Fibroblast of skin of right quadriceps (primary cell): ENCODE data around the gene GULP1.
"Not testable (repeated sequence)": the region's sequence is repeated elsewhere in the genome, so short reads cannot be mapped to it uniquely, and the experiment has no call there.

Experiments used
- DNase-seq: peaks from one replicate; pipeline ENCODE4 v3.0.0-alpha.2; 2013

GULP1 gene, protein sequence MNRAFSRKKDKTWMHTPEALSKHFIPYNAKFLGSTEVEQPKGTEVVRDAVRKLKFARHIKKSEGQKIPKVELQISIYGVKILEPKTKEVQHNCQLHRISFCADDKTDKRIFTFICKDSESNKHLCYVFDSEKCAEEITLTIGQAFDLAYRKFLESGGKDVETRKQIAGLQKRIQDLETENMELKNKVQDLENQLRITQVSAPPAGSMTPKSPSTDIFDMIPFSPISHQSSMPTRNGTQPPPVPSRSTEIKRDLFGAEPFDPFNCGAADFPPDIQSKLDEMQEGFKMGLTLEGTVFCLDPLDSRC

DNA sequence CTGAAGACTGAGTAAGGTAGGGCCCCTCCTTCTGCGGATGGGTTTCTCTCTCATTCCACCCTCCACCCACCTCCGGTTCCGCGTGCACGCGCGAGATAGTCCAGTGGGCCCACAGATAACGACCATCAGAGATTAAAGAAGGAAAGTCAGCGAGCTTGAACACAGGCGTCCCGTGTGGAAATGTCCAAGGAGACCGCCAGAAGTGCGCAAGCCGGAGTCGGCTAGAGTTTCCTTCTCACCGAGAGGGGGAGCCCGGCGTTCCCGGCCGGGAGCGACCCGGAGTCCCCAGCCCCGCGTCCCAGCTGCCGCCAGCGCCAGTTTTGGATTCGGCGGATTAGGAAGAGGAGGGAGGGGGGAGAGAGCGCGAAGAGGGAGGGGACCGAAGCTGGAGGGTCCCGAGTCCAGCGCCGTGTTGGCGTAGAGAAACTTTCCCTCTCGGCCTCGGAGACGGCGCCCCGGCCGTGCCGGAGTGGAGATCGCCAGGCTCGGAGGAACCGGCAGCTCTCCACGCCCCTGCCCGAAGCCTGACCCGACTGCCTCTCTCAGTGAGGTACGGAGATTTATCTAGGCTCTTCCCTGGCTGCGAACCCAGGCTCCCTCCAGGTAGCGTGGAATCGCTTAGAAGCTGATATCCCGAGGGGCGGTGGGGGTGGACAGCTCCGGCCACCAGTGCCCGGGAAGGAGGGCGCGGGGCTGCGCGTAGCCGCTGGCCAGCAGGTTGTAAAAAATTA, at the start of gene GULP1:
TSS of gene GULP1 (plus strand) at position 258 of the 731 bp plus-strand sequence. CDS start 185,829 bp downstream, outside the sequence.
- peak; percentile 67 for DNase-seq

DNA sequence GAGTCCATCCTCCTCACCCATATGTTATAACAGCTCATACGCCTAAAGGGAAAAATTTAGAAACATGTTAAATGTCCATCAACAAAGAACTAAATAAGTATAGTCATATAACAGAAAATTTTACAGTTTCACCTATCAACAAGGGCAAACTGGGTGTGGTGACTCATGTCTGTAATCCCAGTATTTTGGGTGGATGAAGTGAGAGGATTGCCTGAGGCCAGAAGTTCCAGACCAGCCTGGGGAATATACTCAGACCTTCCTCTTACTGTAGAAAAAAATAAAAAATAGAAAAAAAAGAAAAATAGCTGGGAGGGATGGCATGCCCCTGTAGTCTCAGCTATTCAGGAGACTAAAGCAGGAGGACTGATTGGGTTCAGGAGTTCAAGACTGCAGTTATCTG, 48.3 kb upstream of the GULP1 start:
- DNase-seq = no peak

DNA sequence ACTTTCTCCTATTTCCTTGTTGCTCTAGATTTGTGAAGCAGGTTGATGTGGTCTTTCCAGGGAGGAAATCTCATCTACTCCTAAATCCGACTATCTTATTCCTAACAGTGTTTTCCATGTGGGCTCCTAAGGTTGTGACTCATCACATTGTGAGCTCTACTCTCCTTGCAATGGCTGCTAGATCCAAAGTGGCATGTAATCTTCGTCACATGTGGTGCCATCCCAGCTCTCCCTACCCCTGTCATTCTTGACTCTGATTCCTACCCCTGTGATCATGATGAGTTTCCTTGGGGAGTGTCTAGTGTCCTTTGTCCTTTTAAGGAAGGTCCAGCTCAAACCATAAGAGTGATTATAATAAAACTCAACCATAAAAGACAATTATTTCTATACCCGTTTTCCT, 47.3 kb upstream of the GULP1 start:
- DNase-seq = no peak

DNA sequence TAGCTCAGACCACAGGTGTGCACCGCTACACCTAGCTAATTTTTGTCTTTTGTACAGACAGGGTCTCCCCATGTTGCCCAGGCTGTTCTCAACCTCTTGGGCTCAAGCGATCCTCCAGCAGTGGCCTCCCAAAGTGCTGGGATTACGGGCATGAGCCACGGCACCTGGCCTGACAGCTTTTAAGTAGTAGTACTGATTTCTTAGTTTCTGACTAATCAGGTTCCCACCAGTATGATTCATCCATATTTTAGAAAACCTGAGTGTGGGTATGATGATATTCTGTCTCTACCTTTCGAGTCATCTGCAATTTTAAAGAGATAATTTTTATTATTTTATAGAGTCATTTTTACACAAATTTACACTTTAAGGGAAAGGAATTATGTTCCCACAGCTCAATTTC, 46.4 kb upstream of the GULP1 start:
- no peak for DNase-seq

DNA sequence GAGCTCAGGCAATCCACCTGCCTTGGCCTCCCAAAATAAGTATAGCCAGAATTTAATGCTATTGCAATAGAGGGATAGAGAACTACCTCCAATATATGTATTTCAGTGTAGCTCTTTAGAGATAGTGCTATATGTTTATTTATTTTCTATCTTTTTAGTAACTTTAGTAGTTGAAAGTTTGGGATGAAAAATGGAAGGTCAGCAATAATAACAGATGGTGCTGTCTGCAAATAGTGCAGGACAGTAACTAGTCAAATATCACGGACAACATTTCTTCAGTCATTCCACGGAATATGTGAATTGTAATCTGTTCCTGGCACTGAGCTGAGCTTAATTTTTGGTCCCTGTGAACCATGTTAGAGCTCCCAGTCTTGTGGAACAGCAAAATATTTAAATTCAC, 43.2 kb upstream of the GULP1 start:
- DNase-seq = no peak

DNA sequence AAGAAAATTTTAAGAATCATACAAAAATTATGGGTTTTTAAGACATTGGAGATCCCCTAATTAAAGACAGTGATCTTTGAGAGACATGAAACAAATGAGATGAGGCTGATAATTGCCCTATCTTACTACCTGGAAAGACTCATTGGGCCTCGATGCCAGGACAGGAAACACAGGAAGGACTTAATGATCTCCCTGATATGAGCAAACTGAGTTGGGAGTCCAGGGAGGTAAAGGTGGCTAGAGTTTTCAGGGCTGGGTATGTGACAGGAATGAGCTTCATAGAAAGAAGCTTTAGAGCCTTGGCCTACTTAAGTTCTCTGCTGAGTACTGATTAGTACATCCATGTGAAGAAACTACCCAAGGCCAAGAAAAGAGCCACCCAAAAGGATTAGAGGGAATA, 40.6 kb upstream of the GULP1 start:
- DNase-seq = no peak

DNA sequence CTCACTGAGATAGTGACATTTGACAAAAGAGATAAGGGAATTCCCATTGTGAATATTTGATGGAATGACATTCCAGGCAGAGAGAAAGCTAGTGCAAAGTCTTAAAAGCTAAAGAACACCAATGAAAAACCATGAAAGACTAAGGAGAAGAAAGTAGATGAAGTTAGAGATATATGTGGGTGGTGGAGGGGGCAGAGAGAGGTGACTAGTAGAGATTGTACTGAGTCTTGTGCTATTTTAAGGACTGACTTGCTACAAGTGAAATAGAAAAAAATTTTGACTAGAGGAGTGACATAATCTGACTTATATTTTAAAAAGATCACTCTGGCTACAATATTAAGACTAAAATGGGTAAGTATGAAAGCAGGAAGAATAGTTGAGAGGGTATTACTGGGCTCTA, 35.3 kb upstream of the GULP1 start:
- no peak for DNase-seq

DNA sequence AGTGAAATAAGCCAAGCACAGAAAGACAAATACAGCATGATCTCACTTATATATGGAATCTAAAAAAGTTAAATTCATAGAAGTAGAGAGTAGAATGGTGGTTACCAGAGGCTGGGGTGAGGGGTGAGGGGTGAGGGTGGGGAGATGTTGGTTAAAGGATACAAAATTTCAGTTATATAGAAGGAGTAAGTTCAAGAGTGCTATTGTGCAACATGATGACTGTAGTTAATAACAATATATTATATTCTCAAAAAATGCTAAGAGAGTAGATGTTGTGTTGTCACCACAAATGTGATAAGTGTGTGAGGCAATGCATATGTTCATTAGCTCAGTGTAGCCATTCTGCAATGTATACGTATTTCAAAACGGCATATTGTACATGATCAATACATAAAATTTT, 26.4 kb upstream of the GULP1 start:
- DNase-seq = no peak

DNA sequence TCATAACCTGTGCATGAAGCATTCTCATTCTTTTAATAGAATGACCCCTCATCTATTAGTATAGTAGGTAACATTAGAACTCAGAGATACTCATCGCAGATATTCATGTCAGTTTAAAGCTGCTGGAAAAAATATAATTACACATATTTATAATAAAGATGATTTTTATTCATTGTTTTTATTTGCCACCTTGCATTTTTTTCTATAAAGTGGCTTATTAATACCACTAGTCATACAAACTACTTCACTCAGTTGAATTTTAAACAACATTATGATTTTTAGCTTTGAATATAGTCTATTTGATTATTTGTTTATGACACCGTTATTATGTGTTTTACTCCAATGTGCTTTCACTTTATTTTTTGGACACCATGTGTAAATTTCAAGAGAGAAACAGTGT, 23.9 kb upstream of the GULP1 start:
- no peak for DNase-seq

DNA sequence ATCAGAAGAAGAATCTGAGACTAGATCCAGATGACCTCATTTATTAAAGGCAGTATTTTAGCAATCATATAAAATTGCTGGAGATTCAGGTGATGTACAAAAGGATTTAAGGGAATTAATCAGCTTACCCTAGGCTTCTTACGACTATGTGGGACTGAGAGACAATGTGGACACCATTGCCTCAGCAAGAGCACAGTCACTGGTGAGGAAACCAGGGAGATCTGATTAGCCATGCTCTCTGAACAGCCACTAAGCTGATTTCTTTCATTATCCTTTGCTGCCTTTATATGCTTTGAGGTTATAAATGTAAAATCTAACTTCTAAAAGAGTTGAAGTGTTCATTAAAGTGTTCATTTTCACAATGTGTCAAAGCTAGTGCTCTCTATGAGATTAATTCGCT, 22.7 kb upstream of the GULP1 start:
- no peak for DNase-seq

DNA sequence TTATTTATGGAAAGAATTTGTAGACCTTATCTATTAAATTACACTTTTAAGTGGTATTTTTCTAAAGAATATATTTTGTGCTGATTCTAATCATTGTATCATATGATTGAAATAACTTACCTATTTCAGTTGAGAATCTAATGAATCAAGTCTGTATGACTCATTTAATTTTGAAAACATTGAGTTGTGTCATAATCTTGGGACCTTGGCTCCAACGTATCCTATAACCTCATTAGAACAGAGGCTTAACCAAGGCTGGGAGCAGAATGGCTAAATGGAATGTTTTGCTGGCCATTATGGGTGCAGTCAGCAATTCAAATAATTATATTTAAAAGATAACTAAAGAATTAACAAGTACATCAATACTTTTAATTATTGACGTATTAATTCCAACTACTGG, 19.6 kb upstream of the GULP1 start:
- no peak for DNase-seq

DNA sequence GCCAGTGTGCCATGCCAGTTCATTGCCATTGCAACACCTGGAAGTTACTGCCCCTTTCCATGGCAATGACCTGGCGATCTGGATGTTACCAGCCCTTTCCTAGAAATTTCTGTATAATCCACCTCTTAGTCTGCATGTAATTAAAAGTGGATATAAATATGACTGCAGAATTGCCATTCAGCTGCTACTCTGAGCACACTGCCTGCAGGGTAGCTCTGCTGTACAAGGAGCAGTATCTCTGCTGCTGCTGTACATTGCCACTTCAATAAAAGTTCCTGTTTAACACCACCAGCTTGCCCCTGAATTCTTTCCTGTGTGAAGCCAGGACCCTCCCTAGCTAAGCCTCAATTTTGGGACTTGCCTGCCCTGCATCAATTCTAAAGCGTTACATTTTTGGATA, 17.4 kb upstream of the GULP1 start:
- DNase-seq = no peak

DNA sequence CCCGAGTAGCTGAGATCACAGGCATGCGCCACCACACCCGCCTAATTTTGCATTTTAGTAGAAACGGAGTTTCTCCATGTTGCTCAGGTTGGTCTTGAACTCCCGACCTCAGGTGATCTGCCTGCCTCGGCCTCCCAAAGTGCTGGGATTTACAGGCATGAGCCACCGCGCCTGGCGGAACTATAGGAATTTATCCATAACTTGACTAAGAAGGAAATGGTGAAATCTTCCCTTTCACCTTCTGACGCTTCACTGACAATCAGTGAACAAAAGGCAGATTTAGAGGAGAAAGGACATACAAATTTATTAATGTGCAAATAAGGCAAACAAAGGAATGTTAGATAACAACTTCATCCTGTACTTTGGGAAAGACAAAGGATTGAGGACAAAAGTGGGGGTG, 15.4 kb upstream of the GULP1 start:
- DNase-seq = no peak

DNA sequence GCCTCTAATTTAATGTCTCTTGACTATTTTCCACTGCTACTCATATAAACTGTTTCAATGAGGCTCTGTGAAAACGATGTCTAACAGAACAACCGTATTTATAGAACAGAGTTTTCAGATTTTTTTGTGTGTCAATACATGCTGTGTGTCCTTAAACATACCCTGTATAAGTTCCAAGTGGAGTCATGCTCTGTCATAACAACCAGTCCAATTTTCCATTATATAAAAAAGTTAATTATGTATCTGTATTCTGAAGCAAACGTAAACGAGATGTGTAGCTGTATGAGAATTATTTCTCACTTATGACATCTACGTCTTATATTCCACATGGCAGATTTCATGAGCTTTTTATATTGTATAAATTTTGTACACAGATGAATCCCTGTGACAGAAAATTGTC, 13.9 kb upstream of the GULP1 start:
- no peak for DNase-seq

DNA sequence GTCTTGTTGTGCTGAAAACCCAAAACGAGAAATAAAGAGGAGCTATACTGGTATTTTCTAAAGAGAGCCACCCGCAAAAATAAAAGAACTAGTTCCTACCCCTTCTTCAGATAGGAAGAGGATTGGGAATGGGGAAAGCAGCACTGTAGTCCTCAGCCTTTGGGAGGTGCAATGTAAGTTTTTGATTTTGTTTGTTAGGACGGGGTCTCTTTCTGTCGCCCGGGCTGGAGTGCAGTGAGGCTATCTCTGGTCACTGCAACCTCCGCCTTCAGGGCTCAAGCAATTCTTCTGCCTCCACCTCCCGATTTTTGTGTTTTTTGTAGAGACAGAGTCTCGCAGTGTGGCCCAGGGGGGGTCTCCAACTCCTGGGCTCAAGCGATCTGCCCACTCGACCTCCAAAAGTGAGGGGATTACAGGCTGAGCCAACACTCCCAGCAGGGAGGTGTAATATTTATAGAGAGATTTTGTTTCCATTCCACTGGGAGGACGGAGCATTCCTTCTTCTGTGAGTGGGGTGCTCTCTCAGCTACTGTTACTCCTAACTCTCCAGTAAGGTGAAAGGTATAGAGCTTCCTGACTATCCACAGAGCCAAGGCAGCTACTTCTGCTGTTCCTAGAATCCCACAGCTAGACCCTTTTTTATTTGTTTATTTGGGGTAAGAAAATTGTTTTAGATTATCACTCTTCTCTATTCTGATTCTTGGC, 13.1 kb upstream of the GULP1 start:
- no peak for DNase-seq

DNA sequence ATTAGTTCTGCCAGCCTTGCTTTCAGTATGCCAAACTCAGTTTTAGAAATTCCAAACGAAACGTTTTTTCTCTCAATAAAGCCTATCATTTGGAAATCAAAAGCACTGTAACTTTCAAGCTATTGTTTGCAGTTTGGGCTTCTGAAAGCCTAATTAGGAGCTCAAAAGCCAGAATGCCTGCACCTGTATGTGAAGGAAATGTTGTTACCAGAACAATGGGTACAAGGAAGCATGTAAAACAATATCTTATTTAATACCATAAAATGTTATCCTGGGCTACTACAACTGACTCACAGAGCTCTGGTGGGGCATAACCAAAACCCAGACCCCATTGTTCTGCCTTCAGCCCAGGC, 12.6 kb upstream of the GULP1 start:
- no peak for DNase-seq

DNA sequence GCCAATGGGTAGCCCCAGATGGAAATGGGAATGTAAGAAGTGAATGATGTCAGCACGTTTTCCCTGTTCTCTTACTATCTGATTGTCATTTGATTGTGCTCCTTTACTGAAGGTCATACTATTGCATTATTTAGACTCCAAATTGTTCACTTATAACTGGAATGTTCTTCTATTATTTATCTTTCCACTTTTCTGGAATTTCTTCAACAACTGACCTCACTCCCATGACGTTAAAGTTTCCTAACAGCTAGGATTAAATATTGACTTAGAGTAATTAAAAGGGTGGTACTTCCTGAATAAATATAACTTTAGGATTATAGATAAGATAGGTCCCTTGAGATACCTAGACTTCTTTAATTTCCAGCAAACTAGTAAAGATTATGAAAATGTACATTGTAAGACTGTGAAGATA, 10.9 kb upstream of the GULP1 start:
- no peak for DNase-seq

DNA sequence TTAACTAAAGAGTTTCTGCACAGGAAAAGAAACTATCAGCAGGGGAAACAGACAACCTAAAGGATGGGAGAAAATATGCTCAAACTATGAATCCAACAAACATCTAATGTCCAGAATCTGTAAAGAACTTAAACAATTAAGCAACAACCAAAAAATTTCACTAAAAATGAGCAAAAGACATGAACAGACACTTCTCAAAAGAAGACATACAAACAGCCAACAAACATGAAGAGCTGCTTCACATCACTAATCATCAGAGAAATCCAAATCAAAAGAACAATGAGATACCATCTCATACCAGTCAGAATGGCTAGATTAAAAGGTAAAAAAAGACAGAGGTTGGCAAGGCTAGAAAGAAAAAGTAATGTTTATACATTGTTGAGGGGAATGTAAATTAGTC, 8.8 kb upstream of the GULP1 start:
- no peak for DNase-seq

DNA sequence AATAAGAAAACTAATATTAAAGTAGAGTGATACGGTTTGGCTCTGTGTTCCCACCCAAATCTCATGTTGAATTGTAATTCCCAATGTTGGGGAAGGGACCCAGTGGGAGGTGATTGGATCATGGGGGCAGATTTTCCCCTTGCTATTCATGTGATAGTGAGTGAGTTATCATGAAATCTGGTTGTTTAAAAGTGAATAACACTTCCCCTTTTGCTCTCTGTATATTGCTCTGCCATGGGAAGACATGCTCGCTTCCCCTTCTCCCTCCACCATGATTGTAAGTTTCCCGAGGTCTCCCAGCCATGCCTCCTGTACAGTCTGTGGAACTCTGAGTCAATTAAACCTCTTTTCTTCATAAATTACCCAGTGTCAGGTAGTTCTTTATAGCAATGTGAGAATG, 7.4 kb upstream of the GULP1 start:
- not testable (repeated sequence) for DNase-seq

DNA sequence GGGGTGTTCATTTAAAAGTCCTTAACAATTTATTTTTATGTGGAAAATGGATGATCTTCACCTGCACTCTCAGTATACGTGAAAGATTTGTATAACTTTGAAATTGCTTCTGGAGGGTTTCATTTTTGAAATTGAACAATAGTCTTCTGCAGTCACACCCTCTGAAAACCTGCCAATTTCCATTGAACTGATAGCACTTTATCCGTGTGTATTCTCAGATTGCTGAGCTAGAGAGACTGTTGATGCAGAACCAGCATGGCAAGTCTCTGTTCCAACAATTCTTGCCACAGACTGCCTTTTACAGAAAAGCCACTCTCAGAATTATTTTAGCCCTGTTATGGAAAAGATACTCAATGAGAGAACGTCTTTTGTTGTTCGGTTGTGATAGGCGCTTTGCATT, 6.6 kb upstream of the GULP1 start:
- no peak for DNase-seq

DNA sequence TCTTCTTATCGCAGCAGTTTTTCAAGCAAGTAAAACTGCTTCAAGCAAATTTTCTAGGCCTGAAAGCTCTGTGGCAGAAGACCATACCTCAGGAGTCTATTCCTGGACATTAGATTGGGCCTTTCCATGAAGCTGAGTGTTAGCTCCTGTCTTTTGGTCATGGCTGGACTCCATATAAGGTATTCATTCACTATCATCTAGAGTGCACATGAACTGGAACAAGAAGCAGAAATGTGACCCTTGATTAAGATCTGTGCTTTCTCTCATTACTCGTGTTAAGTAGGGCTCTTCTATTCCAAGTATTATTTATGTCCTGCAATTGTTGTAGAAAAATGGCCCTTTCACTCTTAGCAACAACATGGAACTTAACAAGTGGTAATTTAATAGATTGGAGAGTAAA, 5.9 kb upstream of the GULP1 start:
- no peak for DNase-seq

DNA sequence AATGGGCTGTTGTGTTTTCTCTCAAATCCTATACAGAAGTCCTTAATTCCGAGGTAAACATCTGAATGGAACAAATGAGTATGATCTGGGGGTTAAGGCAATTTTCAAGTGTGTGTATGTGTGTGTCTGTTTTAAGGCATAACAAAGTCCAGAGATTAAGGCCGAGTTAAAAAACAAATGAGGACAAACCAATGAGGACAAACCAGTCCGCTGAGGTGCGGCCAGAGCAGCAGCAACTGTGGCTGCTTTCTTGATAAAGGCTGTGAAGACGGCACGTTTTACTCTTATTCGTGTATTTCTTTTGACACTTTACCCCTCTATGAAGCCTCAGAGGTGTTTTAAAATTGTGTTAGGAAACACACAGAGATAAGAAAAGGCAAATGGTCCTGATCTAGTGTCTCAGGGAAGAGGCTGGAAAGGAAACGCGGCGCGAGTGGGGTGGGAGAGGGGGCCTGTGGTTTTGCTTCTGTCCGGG, 495 bp upstream of the GULP1 start:
- DNase-seq = peak; percentile 3

DNA sequence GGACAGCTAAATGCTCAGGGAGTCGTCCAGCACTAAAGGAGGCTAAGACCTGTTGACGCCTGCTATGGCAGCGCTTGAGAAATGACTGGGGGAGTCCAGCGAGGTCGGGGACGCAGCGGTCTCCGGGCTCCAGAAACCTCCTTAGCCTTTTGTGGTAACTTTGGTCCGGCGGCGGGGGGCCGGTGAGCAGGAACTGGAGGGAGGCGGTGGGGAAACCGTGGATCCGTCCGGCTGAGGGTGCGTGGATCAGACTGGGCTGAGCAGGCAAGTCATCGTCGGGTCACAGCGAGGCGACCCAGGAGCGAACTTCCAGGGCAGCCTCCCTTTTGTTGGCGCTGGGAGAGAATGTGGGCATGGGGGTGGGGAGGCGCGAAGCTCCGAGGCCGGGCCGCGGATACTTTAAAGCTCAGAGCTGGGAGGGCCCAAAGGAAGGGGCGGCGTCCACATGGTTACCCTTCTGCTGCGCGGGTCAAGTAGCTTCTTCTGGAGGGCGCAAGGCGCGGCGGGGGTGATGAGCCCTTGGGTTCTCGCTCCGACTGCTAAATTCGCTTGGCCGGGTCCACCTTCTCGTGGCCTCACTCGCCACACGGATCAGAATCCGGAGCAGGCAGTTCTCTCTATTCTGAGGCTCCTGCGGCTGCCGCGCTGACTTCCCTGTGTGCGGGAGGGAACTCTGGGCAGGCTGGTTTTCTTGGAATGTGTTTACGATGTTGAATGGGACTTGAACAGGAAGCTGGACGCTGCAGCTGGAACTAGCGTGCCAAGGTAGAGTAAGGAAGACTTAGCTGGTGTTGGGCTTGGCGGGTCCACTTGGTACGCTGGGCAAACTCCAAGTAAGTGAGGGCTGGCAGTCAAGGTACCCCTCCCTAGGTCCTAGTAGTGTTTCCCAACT, 920 bp downstream of the GULP1 start:
- peak; percentile 70 for DNase-seq
